ENCODE results near the gene PARP12.

The PARP12 gene

DNA sequence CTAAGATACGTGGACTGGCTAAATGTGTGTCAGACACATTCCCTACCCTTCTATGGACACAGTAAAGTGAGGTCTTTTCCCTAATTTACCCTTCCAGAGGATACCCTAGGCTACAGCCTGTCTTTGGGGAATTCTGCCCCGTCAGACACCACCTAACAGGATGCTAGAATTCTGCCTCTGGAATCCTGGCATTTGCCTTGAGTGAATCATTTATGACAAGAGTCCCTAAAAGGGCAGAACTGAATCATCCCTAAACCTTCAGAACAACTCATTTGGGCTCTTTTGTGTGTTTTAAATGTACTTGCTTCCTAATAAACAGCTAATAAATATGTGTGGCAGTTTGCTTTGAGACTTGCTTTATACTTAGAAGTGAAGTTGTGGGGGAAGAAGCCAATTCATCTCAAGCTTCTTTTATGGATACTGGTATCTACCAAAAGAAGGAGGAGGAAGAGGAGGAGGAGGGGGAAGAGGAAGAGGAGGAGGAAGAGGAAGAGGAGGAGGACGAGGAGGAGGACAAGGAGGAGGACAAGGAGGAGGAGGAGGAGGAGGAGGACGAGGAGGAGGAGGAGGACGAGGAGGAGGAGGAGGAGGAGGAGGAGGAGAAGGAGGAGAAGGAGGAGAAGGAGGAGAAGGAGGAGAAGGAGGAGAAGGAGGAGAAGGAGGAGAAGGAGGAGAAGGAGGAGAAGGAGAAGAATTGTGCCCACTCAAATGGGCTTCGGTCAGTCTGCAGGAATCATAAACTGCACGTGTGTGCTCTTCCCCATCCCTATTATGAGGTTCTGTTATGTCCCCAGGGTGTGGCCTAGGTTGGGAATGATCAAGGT is 27.1 kb downstream of the PARP12 start:
- DNase-seq (ENCODE audit: low read depth, low spot score), result no peak

DNA sequence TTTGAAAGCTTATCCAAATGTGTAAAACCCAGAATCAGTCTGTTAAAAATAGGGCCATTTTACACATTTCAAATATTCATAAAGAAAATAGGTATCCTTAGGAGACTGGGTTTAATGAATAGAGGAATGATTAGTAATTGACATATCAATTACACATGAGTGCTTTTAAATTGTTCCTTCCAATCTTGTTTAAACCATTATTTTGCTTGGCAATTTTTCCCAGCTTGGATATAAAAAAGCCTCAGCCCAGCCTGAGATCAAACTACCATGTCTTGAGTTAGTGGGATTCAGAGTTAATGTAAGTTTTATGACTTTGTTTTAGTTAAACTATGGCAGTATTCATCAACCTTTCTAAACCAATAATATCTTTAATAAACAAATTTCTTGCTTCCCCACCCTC is 28.3 kb downstream of the PARP12 start:
- DNase-seq (ENCODE audit: low read depth, low spot score), result no peak

GRCh38 chr7:140033779-140034363 is 28.9 kb downstream of the PARP12 start:
- no peak for DNase-seq (ENCODE audit: low read depth, low spot score)

DNA sequence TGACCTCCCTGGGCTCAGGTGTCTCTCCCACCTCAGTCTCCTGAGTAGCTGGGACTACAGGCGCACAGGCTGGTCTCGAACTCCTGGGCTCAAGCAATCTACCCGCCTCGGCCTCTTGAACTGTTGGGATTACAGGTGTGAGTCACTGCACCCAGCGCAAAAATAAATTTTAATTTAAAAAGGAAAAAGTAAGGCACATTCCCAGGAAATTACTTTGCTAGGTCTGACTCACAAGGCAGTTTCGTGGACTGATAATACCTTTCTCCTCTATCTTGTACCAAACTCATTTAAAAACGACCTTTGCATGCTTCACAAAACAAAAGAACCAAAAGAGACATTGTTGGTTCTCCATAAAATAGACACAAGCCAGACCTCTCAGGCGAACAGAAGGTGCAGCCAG is 29.7 kb downstream of the PARP12 start:
- DNase-seq (ENCODE audit: low read depth, low spot score), result no peak

GRCh38 chr7:140031364-140031763 is 31.4 kb downstream of the PARP12 start:
- DNase-seq (ENCODE audit: low read depth, low spot score), result no peak

GRCh38 chr7:140029072-140029471 is 33.7 kb downstream of the PARP12 start:
- no peak for DNase-seq (ENCODE audit: low read depth, low spot score)

DNA sequence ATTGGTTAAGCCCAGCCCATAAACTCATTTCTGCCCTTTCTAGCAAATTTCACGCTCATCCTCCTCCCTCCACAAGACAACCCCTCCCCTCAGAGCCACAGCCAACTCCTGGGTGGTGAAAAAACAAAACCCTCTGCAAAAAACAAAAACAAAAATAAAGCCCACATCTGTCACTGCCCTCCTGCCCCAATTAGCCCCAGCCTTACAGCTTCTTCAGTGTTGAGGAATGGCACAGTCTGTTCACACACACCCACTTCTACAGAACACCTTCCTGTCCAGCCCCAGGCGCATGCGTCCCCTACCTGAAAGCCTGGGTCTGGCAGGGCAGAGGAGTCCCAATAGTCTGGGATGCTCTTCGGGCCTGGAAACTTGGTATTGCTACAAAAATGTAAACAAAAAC is 34.4 kb downstream of the PARP12 start:
- no peak for DNase-seq (ENCODE audit: low read depth, low spot score)

DNA sequence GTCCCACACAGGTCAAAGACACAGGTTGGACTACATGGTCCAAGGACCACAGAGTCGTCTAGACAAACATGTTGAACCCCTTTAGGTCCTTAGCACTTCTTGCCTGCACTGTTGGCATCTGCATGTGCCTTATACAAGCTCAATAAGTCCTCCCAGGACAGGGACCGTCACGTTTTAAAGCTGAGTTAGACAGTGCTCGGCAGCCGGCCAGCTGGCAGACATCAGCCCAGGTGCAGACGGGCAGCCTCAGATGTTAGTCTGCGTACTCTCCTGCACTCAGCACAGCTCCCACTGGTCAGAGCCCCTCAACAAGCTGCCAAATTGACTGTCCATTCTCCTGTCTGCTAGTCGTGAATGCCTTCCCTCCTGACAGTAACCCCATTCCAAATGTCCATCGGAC is 34.9 kb downstream of the PARP12 start:
- DNase-seq (ENCODE audit: low read depth, low spot score), result no peak

DNA sequence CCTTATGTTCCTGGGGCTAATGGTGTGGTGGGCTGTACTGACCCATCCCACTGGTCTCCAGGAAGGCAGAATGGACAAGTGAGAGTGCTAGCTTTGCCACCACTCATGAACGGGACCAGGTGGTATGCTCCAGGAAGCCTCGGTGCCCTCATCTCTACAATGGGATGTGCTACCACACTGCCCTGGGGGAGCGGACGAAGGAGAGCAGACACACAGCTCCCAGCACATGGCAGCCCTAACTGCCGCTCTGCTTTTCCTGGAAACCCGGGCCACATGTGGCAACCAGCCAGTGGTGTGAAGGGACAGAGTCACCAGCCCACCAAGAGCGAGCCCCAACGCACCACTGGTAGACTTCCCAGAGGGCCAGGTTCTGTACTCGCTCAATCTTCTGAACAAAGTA is 35.8 kb downstream of the PARP12 start:
- DNase-seq (ENCODE audit: low read depth, low spot score), result no peak

DNA sequence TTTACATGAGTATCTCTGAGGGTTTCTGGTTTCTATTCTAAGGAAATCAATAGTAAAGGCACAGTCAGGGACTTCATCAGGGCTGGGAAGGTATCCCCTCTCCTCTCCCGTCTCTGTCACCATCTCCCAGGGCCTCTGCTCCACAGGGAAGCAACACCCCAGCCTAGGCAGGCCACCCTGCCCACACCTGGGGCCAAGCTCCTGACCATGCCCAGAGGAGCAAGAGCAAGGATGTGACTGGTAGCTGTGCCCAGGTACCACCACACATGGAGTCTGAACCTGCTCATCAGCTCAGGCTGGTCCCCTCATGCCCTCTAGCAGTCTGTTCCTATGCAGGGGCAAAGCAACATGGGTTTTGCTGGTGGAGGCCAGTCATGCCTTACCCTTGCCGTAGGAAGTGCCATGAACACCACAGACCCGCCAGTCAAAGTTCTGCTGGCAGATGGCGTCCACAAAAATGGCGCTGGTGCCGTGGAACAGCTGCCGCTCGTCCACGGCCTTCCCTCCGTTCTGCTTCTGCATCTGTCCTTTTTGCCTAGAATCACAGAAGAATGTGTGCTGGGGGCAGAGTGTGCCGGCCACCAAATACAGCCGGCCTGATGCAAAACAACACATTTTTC is 36.8 kb downstream of the PARP12 start:
- DNase-seq (ENCODE audit: low read depth, low spot score), result no peak

DNA sequence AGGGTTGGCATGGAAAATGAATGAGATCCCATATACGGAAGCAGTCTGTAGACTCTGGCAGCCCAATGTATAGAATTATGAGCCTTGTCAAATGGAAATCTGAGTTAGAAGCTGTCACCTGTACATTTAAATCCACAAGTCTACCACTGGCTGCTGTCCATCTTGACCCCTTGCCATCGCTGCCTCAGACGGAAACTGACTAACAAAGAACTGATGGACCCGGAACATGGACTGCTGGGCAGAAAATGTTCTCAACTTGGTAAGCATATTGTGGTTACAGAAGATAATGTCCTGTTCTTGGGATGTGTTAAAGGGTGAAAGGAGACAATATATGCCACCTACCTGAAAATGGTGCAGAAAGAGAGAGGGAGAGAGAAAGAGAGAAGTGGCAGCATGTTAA is 37.5 kb downstream of the PARP12 start:
- no peak for DNase-seq (ENCODE audit: low read depth, low spot score)

- no peak for DNase-seq (ENCODE audit: low read depth, low spot score)
These were observed 38.2 kb downstream of the PARP12 start for GRCh38 chr7:140024585-140024984.

DNA sequence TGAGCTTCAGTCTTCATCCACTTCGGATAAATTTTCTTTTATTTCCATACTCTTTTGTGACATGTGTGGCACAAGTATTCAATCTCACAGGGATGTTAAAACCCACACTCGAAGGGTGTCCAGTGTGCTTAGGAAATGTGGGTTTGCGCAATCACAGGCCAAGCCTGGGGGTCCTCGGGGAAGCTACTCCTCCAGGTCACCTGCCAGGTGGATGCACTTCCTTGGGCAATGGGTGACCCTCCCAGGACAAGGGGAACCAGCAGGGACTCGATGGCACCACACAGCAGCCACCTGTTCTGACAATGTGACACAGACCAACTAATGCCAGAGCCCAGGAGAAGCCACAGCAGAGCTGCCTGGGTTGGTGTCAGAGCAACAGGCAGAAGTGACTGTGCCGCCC is 39.0 kb downstream of the PARP12 start:
- no peak for DNase-seq (ENCODE audit: low read depth, low spot score)

GRCh38 chr7:140022582-140023211 is 40.1 kb downstream of the PARP12 start:
- no peak for DNase-seq (ENCODE audit: low read depth, low spot score)

- no peak for DNase-seq (ENCODE audit: low read depth, low spot score)
These were observed 41.1 kb downstream of the PARP12 start for GRCh38 chr7:140021603-140022002.

- no peak for DNase-seq (ENCODE audit: low read depth, low spot score)
These were observed 43.1 kb downstream of the PARP12 start for GRCh38 chr7:140019606-140020005.

DNA sequence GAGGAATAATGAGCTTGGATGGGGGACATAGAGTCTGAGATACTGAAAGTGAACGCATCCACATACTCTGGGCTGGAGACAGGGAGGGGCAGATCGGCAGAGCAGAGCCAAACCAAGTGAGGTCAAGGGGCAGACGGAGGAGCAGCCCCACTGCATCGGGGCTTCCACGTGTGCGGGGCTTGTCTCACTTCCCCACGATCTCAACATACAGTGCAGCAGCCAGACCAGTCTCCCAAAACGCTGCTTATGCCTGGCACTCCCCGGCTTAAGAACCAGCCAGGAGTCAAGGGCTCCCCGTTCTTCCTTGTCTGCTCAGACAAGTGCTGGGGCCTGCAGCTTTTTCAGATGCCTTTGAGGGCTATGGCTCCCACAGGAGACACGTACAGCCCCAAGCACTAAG is 43.6 kb downstream of the PARP12 start:
- DNase-seq (ENCODE audit: low read depth, low spot score), result no peak

GRCh38 chr7:140018125-140019043 is 44.4 kb downstream of the PARP12 start:
- no peak for DNase-seq (ENCODE audit: low read depth, low spot score)

GRCh38 chr7:140017543-140017942 is 45.2 kb downstream of the PARP12 start:
- DNase-seq (ENCODE audit: low read depth, low spot score), result no peak

DNA sequence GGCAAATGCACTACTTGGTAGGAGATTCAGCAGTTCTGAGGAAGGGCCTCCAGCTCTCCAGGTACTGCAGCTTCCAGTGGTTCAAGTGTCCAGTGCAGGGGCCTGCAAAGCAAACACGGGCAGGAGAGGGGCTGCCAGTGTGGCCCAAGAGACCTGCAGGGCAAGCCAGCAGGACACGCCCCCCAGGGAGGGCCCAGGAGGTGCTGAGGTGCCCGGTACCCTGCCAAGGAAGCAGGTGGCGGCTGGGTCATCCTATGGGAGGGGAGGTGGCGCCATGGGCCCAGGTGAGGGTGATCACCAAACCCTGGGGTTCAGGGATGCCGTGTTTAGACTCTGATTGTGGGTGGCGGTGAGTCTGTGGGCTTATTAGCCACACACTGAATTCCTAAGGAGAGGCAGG is 45.7 kb downstream of the PARP12 start:
- no peak for DNase-seq (ENCODE audit: low read depth, low spot score)

- DNase-seq (ENCODE audit: low read depth, low spot score), result no peak
These were observed 46.2 kb downstream of the PARP12 start for GRCh38 chr7:140016540-140016939.

Measured in brain pericyte (primary cell).